SHP77 (cell line): ENCODE results near the gene VPS37B.
A peak's percentile ranks its signal among the peaks of the same experiment; 100 is the strongest.

Source experiments
- DNase-seq, 2 experiments: peaks; one replicate each; lab custom pipeline; 2025; lab: John Stamatoyannopoulos, UW

Gene VPS37B

DNA sequence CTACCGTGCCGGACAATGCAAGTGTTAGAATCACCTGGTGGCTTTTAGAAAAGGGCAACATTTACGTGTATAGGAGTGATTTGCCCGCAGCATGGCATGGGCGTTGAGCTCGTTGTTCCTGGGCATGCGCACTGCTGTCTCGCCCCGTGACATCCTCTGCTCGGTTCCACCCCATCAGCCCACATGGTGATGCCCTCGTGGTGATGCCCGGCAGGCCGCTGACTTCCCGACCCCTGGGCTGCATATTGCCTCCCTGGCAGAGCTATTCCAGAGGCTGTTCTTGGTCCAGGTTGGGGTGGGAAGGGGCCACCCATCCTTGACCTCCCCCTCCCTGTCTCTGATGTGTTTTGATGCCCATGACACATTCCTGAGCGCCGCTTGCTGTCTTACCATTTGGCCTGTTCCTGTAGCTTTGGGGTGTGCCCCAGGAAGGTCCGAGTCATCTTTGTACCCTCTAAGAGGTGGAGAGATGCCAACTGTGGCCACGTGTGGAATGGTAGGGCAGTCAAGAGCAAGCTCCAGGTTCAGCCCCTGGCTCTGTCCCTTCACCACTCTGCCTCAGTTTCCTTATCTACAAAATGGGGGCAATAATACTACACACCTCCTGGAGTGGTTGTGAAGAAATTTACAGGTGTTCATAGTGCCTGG lies 55.9 kb downstream of the VPS37B start:
- DNase-seq: no peak

DNA sequence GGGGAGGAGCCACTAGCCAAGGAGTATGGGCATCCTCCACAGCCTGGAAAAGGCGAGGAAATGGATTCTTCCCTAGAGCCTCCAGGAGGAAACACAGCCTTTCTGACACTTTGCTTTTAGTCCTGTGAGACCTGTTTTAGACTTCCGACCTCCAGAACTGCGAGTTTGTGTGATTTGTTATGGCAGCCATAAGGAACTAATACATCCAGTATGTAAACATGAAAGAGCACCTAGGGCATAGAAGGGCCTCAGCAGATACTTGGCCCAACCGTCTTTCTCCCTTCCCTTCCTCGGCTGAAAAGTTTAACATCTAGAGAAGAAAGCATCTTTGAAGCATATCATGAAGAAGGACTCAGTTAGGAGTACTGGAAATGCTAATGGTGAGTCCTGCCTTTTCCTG lies 57.1 kb downstream of the VPS37B start:
- DNase-seq: no peak

DNA sequence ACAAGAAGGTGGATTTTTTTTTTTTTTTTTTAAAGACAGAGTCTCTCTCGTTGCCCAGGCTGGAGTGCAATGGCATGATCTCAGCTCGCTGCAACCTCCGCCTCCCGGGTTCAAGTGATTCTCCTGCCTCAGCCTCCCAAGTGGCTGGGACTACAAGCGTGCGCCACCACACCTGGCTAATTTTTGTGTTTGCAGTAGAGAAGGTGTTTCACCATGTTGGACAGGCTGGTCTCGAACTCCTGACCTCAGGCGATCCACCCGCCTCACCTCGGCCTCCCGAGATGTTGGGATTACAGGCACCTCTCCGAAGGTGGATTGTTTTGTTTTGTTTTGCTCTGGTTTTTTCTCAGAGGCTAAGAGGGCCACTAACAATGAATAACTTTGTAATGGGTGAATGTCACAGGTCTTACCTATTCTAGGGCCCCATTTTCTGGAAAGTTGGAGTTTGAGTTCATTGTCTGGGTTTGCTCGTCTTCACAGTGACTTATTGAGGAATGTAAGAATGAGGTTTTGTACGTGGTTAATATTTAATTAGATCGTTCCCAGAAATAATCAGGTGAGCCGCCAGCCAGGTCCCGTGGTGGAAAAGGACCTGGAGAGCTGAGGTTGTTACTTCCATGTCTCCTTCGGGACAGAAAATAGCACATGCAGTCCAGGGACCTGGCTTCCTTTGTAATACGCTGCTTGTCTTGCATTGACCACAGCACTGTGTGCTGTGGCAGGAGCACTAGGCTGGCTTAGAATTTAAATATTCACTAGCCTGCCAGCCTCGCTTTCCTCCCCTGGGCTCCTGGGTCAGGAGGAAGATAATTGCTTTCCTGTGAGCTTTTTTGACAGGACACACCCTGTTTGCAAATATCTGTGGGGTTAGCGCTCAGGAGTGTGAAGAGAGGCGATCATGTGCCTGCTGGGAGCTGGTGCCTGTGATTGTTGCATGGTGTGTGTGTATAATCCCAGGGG lies 58.3 kb downstream of the VPS37B start:
- DNase-seq: no peak

DNA sequence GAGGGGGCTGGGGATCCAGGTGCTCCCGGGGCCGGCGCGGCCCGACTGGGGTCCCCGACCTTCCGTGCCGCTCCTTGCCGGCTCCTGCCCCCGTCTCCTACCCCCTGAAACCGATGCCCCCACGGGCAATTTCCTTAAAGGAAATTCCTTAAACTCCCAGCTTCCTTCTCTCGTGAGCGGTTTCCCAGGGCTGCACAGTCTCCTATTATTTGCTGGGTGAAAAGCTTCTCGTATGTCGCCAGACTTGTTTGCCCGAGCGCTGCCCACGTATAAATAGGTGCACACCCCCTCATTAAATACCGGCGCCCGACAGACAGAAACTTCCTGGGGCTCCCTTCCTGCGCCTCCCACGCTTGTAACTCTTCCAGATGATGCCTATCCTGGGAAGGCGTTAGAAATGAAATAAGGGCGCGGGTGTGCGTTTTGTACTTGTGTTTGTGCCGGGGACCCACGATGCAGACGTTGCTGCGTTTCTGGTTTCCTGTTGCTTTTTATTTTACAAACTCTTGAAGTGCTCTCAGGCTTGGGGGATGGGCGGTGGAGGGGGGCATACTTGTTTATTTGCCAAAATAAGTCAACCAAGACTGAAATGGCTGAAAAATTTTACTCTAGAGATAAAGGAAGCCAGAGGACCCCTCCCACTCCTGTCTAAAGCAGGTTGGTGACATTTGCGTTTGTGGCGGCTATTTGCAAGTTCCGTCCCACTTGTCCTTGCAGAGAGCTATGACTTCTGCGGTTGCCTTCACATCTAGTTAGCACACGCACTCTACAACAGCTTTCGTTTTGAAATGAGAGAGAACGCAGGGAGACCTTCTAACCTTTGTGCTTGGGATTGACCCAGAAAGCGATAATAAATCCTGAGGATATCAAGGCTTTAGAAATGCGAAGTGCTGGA lies 59.6 kb downstream of the VPS37B start:
- DNase-seq: peak in 1 of 2 experiments; percentile 34

GRCh38 chr12:122835750-122836026 lies 60.2 kb downstream of the VPS37B start:
- DNase-seq: peak in 1 of 2 experiments; percentile 47

GRCh38 chr12:122834921-122835749 lies 60.8 kb downstream of the VPS37B start, which contains the start of gene HIP1R:
HIP1R (plus strand) TSS chr12:122835457; CDS start chr12:122835551, 94 bp downstream.
- DNase-seq: peak in 1 of 2 experiments; percentile 48

DNA sequence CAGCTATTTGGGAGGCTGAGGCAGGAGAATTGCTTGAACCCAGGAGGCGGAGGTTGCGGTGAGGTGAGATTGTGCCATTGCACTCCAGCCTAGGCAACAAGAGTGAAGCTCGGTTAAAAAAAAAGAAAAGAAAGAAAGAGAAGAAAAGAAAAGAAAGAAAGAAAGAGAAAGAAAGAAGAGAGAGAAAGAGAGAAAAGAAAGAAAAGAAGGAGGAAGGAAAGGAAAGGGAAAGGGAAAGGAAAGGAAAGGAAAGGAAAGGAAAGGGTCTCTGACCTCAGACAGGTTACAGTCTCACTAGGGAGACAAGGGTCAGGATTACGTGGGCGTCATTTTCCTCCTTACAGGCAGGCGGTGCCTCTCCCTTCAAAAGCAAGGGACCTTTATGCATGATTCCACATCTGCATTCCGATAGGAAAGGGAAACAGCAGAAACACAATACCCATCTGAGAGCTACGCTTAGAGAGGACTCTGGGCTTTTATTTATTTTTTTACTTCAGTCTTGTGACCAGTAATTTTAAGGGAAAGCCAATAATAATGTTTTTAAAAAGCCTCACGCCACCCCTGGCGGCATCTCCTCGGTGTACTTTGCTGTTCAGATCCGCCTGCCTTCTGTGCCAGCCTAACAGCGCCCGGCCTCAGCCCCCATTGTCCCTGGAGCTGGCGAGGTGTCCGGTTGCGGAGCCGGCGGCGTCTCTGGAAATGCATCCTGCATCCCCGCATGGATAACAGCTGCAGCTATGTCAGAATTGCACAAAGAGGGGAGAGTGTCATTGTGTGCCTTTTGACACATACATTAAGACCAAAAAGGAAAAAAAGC lies 61.6 kb downstream of the VPS37B start:
- peak; percentile 70 to 77 for DNase-seq

DNA sequence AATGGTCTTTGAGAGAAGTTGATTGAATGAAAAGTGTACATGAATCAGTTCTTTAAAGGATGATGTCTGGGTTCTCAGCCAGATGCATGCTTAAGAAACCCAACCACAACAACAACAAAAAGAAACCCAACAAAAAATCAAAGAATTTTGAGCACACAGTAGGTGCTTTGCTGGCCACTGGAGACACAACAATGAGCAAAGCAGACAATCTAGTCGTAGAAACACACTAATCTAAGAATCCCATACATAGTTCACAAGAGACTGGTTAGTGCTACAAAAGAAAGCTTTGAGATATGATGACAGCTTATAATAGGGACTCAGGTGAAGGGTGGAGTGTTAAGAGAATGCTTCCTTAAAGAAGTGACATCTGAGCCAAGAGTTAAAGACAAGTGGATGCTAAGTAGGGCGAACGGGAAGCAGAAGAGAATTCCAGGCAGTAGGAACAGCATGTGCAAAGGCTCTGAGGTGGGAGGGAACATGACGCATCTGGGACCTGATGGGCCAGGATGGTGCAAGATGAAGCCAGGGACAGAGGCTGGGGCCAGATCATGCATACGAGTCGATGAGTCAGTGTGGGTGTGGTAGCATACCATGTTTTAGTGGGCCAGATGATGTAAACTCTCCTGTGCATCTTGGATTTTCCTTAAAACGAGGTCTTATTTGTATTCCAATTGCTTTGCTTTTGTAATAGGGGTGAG lies 65.3 kb downstream of the VPS37B start:
- DNase-seq: no peak

DNA sequence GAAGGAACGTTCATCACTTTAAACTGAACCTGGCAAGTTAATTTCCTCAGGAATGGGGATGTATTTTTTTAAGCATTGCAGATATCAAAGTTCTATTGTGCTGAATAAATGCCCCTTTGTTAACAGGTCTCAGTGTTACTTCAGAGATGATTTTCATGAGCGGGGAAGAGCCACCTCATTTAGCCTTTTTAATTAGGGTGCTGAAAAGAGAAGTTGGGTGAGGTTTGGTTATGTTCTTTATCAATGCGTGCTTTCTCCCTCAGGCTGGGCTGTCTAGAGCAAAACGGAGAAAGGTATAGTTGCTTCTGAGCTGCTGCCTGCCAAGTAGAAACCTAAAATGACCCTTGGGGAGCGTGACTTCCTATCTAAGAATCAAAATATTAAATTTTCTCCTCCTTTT lies 68.7 kb downstream of the VPS37B start:
- DNase-seq: no peak

DNA sequence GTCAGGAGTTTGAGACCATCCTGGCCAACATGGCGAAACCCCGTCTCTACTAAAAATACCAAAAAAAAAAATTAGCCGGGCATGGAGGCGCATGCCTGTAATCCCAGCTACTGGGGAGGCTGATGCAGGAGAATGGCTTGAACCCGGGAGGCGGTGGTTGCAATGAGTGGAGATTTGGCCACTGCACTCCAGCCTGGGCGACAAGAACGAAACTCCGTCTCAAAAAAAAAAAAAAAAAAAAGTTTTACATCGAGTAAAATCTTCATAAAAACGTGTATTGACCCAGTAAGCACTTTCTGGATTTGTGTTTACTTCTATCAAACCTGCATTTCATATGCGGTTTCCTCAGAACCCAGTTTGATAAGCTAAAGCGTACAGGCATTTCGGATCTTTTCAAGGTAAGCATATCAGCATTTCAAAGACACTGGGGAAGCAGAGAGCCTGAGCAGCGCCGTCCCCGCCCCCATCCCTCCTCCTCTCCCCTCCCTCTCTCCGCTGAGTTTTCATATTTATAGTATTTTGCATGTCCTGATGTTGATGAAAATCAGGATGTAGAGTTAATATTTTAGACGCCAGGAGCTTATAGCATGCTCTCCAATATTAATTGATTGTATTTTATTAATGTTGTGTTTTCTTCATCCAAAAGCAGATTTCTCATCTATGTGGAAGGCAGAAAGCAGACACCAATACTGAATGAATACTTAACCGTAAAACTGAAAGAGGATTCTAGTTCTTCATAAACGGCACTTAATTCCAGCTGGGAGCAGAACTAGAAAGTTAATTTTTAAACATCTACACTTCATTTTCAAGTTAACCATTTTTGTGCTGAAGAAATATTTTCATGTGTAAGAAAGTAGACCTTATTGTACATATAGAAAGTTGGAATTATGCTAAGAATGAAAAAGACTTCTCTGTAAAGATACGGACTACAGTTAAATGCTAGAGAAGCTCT lies 69.9 kb downstream of the VPS37B start:
- peak in 1 of 2 experiments; percentile 18 for DNase-seq

- no peak for DNase-seq
Observed at GRCh38 chr12:122823429-122823828, 72.5 kb downstream of the VPS37B start.

- no peak for DNase-seq
Observed at GRCh38 chr12:122820838-122821271, 75.1 kb downstream of the VPS37B start.

DNA sequence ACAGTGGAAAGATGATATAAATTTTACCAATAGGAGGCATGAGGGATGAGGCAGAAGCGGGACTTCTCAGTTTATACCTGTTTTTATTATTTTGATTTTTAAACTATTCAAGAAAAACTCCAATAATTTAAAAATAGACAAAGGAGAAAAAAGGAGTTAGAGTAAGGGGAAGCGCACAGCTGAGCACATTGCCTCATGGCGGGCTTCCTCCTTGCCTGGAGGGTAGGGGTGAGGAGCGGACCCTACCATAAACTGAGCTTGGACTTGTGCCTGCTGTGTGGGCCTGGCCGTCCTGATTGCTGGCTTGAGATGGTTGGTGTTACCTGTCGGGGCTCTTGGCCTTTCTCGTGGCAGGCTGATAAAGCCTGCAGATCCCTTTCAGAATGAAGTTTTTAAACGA lies 75.8 kb downstream of the VPS37B start:
- DNase-seq: no peak

GRCh38 chr12:122819209-122819785 lies 76.6 kb downstream of the VPS37B start:
- no peak for DNase-seq
